ENCODE results near the gene CNOT2. TPM values are rescaled to one million over a fixed set of nuclear protein-coding genes. Genes with fewer than 3 reads are reported as not detected.

CNOT2 gene
- total and polyA plus RNA-seq, 9 donors: 33.7 to 115 (median 68.0) TPM

GRCh38 chr12:70353780-70354660 is 110.8 kb downstream of the CNOT2 start:
- H3K4me3 ChIP-seq: no peak overlapping the region
- H3K4me1 ChIP-seq (ENCODE audit: insufficient read depth): no peaks in the 10 kb centered on the region
- TF ChIP-seq, protein P1, sequence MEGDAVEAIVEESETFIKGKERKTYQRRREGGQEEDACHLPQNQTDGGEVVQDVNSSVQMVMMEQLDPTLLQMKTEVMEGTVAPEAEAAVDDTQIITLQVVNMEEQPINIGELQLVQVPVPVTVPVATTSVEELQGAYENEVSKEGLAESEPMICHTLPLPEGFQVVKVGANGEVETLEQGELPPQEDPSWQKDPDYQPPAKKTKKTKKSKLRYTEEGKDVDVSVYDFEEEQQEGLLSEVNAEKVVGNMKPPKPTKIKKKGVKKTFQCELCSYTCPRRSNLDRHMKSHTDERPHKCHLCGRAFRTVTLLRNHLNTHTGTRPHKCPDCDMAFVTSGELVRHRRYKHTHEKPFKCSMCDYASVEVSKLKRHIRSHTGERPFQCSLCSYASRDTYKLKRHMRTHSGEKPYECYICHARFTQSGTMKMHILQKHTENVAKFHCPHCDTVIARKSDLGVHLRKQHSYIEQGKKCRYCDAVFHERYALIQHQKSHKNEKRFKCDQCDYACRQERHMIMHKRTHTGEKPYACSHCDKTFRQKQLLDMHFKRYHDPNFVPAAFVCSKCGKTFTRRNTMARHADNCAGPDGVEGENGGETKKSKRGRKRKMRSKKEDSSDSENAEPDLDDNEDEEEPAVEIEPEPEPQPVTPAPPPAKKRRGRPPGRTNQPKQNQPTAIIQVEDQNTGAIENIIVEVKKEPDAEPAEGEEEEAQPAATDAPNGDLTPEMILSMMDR (IDR thresholded peaks at IDR 0.05): no peak
- no peak for TF ChIP-seq POLR2A (IDR thresholded peaks at IDR 0.05)
- intact Hi-C loops (cut with DNase I): no loop called here
- H3K9me3 ChIP-seq: no peaks in the 10 kb centered on the region
- 95 to 97% (median 95%) methylated on average over 6 of the region's 6 CpGs for WGBS, 3 donors
- no peaks in the 10 kb centered on the region for H3K36me3 ChIP-seq
- DNase-seq: no peak
- no peak overlapping the region for H3K27ac ChIP-seq
- no peaks in the 10 kb centered on the region for H3K27me3 ChIP-seq

DNA sequence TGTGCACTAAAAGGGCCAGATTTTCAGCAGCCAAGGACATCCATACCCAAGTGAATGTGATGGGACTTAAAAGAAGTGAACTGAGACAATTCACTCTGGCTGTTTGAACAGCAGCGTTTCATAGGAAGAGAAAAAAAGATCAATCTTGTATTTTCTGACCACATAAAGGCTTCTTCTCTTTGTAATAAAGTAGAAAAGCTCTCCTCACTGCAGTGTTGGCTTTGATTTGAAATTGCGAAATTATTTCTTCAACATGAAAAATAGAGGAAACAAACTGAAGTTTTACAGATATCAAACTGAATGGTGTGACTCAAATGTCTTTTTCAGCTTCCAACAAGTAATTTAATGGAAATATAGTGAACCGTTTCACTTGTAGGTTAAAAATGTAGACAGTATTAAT is 111.6 kb downstream of the CNOT2 start:
- DNase-seq: no peak
- Histone ChIP-seq H3K4me1 (ENCODE audit: insufficient read depth) (no peaks in the 10 kb centered on the region), H3K27me3 (no peaks in the 10 kb centered on the region), H3K4me3 (no peak overlapping the region), H3K27ac (no peak overlapping the region), H3K36me3 (no peaks in the 10 kb centered on the region), H3K9me3 (no peaks in the 10 kb centered on the region)
- intact Hi-C loops (cut with DNase I): no loop called here
- 68 to 79% (median 74%) methylated on average over 3 of the region's 3 CpGs for WGBS, 3 donors
- TF ChIP-seq, protein P1 (IDR thresholded peaks at IDR 0.05): no peak
- TF ChIP-seq EP300 (IDR thresholded peaks at IDR 0.05) (no peak), POLR2A (IDR thresholded peaks at IDR 0.05) (no peak)

GRCh38 chr12:70355972-70356371 is 112.7 kb downstream of the CNOT2 start:
- TF ChIP-seq, protein P1 (IDR thresholded peaks at IDR 0.05): no peak
- no peak for TF ChIP-seq EP300 (IDR thresholded peaks at IDR 0.05)
- TF ChIP-seq POLR2A (IDR thresholded peaks at IDR 0.05): no peak
- no peak for DNase-seq

GRCh38 chr12:70359458-70360197 is 116.4 kb downstream of the CNOT2 start:
- intact Hi-C loops (cut with DNase I): loop anchor here in 1 of 4 donors (10.0 kb wide), 1 partner anchor 115 kb away; the partner anchor contains the start of gene CNOT2
- Histone ChIP-seq H3K27me3 (no peaks in the 10 kb centered on the region), H3K4me1 (ENCODE audit: insufficient read depth) (no peaks in the 10 kb centered on the region), H3K9me3 (no peaks in the 10 kb centered on the region), H3K36me3 (no peaks in the 10 kb centered on the region), H3K27ac (no peak overlapping the region), H3K4me3 (no peak overlapping the region)
- DNase-seq: no peak
- no peak for TF ChIP-seq POLR2A (IDR thresholded peaks at IDR 0.05)
- TF ChIP-seq, protein P1 (IDR thresholded peaks at IDR 0.05): no peak
- no peak for TF ChIP-seq EP300 (IDR thresholded peaks at IDR 0.05)
- WGBS, 3 donors: 90 to 94% (median 93%) methylated on average over 1 of the region's 1 CpG

More at GRCh38 chr12:70355972-70356371, 112.7 kb downstream of the CNOT2 start:
- H3K27me3 ChIP-seq: no peaks in the 10 kb centered on the region
- intact Hi-C loops (cut with DNase I): no loop called here
- H3K27ac ChIP-seq: no peak overlapping the region
- H3K9me3 ChIP-seq: no peaks in the 10 kb centered on the region
- no peaks in the 10 kb centered on the region for H3K4me1 ChIP-seq (ENCODE audit: insufficient read depth)
- H3K4me3 ChIP-seq: no peak overlapping the region
- WGBS, 3 donors: 97 to 99% (median 98%) methylated on average over 4 of the region's 4 CpGs
- no peaks in the 10 kb centered on the region for H3K36me3 ChIP-seq
